Activated T-helper 1 cell treated with anti-CD3 and anti-CD28 coated beads, Interleukin-12 subunit alpha, Interleukin-12 subunit beta, Interleukin-2, Interleukin-4 antibody, amounts not matched to agents 30 ng/mL and 10 ng/mL and 1 ng/mL, durations not matched to agents 14 hours and 24 hours and 36 hours (primary cell): ENCODE measurements around the gene RIT1. TPM values are rescaled to one million over a fixed set of nuclear protein-coding genes. Genes with fewer than 3 reads are reported as not detected.
"Not testable (repeated sequence)": the region's sequence is repeated elsewhere in the genome, so short reads cannot be mapped to it uniquely, and the experiment has no call there.

Experiments
- DNase-seq: peaks from one replicate; pipeline ENCODE4 v3.0.0; 2021; ENCODE audit warnings: low spot score
- H3K27ac Mint-ChIP-seq: one replicate; pipeline ENCODE4 v1.8.0; 2021; ENCODE audit warnings: mild to moderate bottlenecking, mixed read lengths
- H3K27me3 Mint-ChIP-seq: one replicate; pipeline ENCODE4 v1.8.0; 2022; ENCODE audit warnings: mild to moderate bottlenecking, moderate library complexity, mixed read lengths; ENCODE audit not compliant: insufficient read depth
- H3K36me3 Mint-ChIP-seq: one replicate; pipeline ENCODE4 v1.8.0; 2021; ENCODE audit warnings: low read depth, mixed read lengths
- H3K4me1 Mint-ChIP-seq: one replicate; pipeline ENCODE4 v1.8.0; 2021; ENCODE audit warnings: low read depth, mixed read lengths
- H3K4me3 Mint-ChIP-seq: one replicate; pipeline ENCODE4 v1.8.0; 2021; ENCODE audit warnings: mild to moderate bottlenecking, moderate library complexity, mixed read lengths
- H3K9me3 Mint-ChIP-seq: one replicate; pipeline ENCODE4 v1.8.0; 2021; ENCODE audit warnings: mixed read lengths
- intact Hi-C: fragments of 100-400 bp; cut with micrococcal nuclease; formaldehyde crosslinking; loops from one replicate; pipeline ENCODE4 v1.15.1; 2024
- total RNA-seq: library from RNA; stranded (reverse); gene quantifications from 2 replicates; pipeline ENCODE4 v1.2.3, GENCODE V29; 2022

The RIT1 gene
- total RNA-seq, 1 donor from 2014 or later = 22.3 TPM

DNA sequence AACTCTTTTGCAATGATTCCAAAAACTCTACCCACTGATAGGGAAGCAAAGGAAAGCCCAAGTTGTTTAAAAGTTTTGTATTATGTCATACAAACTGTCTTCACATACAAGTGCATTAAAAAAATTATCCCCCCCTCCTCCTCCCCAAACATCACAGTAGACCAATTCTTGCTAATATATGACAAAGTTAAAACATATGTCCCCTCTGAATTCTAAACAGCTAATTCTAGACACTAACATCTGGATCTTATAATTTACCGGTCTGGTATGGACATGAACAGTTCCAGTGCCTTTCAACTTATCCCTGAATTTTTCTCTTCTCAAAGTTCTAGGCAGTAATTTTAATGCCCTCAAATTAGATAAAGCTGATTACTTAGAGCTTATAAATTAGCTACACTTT lies 13.4 kb downstream of the RIT1 start:
- Mint-ChIP-seq H3K4me1 (peaks cover 22% of the 10 kb centered on the region), H3K36me3 (peaks cover 25% of the 10 kb centered on the region), H3K27me3 (no peaks in the 10 kb centered on the region), H3K27ac (no peak overlapping the region), H3K4me3 (no peak overlapping the region), H3K9me3 (no peaks in the 10 kb centered on the region)
- DNase-seq = no peak
- intact Hi-C loops = no loop called here

DNA sequence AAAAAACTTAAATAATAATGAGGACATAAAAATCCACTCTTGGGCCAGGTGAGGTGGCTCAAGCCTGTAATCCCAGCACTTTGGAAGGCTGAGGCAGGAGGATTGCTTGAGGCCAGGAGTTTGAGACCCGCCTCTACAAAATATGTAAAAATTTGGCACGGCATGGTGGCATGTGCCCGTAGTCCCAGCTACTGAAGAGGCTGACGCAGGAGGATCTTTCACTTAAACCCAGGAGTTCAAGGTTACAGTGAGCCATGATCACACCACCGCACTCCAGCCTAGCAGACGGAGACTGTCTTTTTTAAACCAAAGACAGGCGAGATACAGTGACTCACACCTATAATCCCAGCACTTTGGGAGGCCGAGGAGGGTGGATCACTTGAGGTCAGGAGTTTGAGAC lies 14.7 kb downstream of the RIT1 start:
- H3K4me3 Mint-ChIP-seq, H3K27me3 Mint-ChIP-seq, H3K9me3 Mint-ChIP-seq, H3K27ac Mint-ChIP-seq, DNase-seq, intact Hi-C loops: not testable (repeated sequence)
- peaks cover 25% of the 10 kb centered on the region for H3K36me3 Mint-ChIP-seq
- peaks cover 23% of the 10 kb centered on the region for H3K4me1 Mint-ChIP-seq

DNA sequence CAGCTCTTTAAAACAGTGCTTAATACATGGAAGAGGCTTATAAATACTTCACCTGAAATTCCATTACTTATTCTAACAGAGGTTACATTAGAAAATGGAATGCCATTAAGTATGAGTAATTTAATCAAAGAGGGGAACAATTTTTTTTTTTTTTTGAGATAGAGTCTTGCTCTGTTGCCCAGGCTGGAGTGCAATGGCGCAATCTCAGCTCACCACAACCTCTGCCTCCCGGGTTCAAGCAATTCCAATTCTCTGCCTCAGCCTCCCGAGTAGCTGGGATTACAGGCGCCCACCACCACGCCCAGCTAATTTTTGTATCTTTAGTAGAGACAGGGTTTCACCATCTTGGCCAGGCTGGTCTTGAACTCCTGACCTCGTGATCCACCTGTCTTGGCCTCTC lies 15.5 kb downstream of the RIT1 start:
- intact Hi-C loops, H3K9me3 Mint-ChIP-seq, H3K4me3 Mint-ChIP-seq, H3K27ac Mint-ChIP-seq, H3K27me3 Mint-ChIP-seq, DNase-seq: not testable (repeated sequence)
- Mint-ChIP-seq H3K36me3 (peaks cover 25% of the 10 kb centered on the region), H3K4me1 (peaks cover 23% of the 10 kb centered on the region)

DNA sequence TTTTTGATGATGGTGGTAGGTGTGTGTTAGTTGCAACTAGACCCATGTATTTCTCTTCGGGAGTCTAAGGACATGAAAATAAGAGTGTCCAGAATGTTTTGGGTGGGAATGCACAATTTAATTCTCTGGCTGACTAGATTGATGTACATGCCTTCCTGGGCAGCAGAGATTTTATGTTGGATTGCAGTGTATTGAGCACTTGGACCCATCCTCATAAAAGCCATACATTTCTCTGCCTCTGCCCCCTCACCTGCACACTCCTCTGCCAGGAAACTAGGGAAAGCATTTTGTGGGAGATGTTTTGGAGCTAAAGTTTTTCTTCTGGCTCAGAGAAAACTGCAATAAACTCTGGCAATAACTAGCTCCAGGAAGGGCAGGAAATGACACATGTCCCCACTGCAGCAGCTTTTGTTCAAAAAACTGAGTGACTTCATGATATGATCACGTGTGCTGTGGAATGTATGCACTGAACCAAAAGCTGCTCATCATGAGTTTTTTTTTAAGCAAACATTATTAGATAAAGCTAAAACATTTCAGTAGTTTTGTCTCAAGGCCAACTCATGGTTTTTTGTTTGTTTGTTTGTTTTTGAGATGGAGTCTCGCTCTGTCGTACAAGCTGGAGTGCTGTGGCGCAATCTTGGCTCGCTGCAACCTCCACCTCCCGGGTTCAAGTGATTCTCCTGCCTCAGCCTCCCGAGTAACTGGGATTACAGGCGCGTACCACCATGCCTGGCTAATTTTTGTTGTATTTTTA lies 17.6 kb downstream of the RIT1 start:
- peak overlapping the region; percentile 50 for H3K27ac Mint-ChIP-seq
- H3K9me3 Mint-ChIP-seq = no peaks in the 10 kb centered on the region
- peaks cover 19% of the 10 kb centered on the region for H3K4me1 Mint-ChIP-seq
- DNase-seq = peak; percentile 17
- H3K36me3 Mint-ChIP-seq = peaks cover 7% of the 10 kb centered on the region
- no peaks in the 10 kb centered on the region for H3K27me3 Mint-ChIP-seq
- H3K4me3 Mint-ChIP-seq = no peak overlapping the region
- intact Hi-C loops = loop anchor here (1.0 kb wide), 1 partner anchor 36 kb away; the partner anchor contains the start of gene GON4L

DNA sequence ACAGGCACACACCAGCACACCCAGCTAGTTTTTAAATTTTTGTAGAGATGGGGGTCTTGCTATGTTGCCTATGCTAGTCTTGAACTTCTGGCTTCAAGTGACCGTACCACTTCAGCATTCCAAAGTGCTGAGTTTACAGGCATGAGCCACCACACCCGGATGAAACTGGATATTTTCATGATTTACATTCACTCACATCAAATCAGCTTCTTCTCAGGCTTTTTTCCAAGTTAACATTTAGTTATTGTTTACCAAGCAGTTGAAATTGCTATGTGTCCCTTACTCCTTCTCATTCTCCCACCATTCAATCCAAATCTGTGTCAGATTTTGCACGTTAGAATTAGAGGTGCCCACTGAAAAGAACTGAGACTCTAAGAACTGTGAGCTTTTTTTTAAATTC lies 18.4 kb downstream of the RIT1 start:
- no peak overlapping the region for H3K4me3 Mint-ChIP-seq
- H3K36me3 Mint-ChIP-seq = peaks cover 5% of the 10 kb centered on the region
- H3K4me1 Mint-ChIP-seq = peaks cover 16% of the 10 kb centered on the region
- intact Hi-C loops = loop anchor here (1.0 kb wide), 1 partner anchor 35 kb away; the partner anchor contains the start of gene GON4L
- H3K27ac Mint-ChIP-seq = peak overlapping the region; percentile 50
- no peaks in the 10 kb centered on the region for H3K27me3 Mint-ChIP-seq
- no peak for DNase-seq
- H3K9me3 Mint-ChIP-seq = no peaks in the 10 kb centered on the region

DNA sequence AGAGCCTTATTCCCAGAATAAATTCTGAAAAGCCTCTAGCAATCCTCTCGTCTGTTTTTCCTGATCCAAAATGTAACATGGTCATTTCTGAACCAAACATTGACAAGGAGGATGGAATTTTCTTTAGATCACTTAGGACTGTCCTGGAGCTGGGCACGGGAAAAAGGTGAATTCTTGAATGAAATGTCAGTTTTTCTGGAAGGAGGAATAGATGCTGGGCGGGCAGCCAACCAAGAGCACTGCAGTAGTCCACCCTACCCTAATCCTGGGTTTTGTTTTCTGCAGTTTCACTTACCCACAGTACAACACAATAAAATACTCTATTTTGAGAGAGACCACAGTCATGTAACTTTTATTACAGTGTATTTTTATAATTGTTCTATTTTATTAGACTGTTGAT lies 20.9 kb downstream of the RIT1 start:
- no peaks in the 10 kb centered on the region for H3K9me3 Mint-ChIP-seq
- peaks cover 12% of the 10 kb centered on the region for H3K4me1 Mint-ChIP-seq
- no peak overlapping the region for H3K27ac Mint-ChIP-seq
- no peak for DNase-seq
- intact Hi-C loops = no loop called here
- H3K36me3 Mint-ChIP-seq = no peaks in the 10 kb centered on the region
- H3K4me3 Mint-ChIP-seq = no peak overlapping the region
- no peaks in the 10 kb centered on the region for H3K27me3 Mint-ChIP-seq

DNA sequence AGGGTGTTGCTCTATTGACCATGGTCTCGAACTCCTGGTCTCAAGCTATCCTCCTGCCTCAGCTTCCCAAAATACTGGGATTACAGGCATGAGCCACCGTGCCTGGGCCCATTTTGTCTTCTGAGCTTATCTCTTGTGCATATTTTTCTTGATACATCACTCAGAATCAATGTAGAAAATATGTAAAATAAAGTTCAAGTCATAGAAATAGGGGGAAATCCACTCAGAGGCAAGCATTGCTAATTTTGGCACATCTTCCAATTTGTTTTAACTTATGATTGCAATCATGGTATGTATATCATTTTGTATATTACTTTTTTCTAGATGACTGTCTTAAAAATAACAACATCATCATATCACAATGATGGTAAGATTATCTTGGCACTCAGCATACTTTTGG lies 21.6 kb downstream of the RIT1 start:
- Mint-ChIP-seq H3K4me1 (peaks cover 12% of the 10 kb centered on the region), H3K27me3 (no peaks in the 10 kb centered on the region)
- DNase-seq = no peak

DNA sequence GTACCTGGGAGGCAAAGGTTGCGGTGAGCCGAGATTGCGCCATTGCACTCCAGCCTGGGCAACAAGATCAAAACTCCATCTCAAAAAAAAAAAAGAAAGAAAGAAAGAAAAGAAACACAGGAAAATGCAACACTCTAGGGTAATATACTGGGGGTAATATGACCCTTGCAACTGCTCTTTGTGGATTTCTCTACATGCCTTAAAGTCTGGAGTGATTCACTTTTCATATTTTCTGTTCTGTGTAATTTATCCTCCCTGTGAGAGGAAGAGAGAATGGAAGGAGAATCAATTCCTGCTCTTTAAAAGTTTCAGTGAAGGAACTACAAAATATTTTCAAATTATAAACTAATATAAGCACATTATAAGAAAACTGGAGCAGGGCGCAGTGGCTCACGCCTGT lies 22.7 kb downstream of the RIT1 start:
- Mint-ChIP-seq H3K4me3 (no peak overlapping the region), H3K27ac (no peak overlapping the region), H3K9me3 (no peaks in the 10 kb centered on the region), H3K36me3 (peaks cover 2% of the 10 kb centered on the region), H3K4me1 (peaks cover 9% of the 10 kb centered on the region), H3K27me3 (no peaks in the 10 kb centered on the region)
- DNase-seq = no peak
- intact Hi-C loops = no loop called here

More for the DNA sequence above, 21.6 kb downstream of the RIT1 start:
- Mint-ChIP-seq H3K27ac (no peak overlapping the region), H3K9me3 (no peaks in the 10 kb centered on the region), H3K36me3 (no peaks in the 10 kb centered on the region), H3K4me3 (no peak overlapping the region)
- intact Hi-C loops = no loop called here

DNA sequence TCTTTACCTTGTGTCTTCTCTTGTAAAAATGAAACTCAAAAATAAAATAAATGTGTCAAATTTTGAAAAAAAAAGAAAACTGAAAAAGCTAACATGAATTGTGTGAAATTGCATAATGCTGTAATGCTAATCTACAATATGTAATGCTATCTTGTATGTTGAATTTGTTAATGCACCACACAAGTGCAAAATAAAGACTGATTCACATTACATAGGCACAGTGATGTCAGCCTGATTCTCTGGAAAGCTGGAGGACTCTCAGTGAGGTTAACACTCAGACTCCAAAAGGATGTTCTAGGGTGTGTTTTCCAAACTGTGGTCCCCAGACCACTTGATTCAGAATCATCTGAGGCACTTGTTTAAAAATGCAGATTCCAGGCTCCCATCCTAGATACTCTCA lies 26.2 kb downstream of the RIT1 start:
- Mint-ChIP-seq H3K27me3 (no peaks in the 10 kb centered on the region), H3K4me1 (no peaks in the 10 kb centered on the region), H3K4me3 (no peak overlapping the region), H3K27ac (no peak overlapping the region), H3K36me3 (peaks cover 13% of the 10 kb centered on the region), H3K9me3 (no peaks in the 10 kb centered on the region)
- DNase-seq = no peak
- intact Hi-C loops = no loop called here

DNA sequence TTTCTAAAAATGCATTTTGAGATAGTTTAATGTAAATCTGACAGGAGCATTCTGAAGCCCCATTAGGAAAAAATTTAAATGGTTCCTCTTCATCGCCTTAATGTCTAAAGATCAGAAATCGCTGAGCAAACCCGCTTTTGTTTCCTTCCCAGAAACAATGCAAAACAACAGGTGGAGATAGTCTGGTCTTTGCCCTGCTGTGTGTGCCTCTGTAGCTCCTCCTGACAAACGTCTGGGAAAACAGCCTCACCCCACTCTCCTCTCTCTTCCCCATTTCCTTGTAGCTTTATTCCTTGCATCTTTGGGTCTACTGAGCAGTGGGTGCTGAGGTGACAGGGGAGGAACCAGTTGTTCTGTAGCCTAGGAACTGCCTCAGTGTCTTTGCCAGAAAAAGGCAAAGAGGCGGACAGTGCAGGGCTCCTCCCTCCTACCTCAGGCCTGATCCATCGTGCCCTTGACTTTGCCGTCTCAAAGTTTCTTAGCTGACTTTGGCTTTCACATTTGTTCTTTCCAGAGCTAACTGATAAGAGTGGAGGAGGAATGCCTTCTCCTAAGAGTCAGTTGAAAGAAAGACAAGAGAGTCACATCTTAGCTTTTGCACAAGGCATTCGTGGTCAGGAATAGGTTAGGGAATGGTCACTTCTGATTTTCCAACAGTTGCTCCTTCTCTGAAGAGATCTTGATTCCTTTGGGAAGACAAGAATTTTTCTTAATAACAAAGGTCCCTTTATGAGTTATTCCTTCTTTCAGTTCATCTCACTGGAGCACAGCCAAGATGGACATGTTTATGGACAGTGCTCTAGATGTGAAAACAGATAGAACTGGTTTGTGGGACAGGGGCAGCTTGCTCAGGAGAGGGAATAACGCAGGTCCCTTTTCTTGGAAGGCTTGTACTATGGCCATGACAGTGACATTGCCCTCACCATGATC lies 26.9 kb downstream of the RIT1 start:
- Mint-ChIP-seq H3K9me3 (no peaks in the 10 kb centered on the region), H3K27ac (no peak overlapping the region), H3K36me3 (peaks cover 17% of the 10 kb centered on the region), H3K27me3 (no peaks in the 10 kb centered on the region), H3K4me1 (no peaks in the 10 kb centered on the region), H3K4me3 (no peak overlapping the region)
- DNase-seq = no peak
- intact Hi-C loops = no loop called here

DNA sequence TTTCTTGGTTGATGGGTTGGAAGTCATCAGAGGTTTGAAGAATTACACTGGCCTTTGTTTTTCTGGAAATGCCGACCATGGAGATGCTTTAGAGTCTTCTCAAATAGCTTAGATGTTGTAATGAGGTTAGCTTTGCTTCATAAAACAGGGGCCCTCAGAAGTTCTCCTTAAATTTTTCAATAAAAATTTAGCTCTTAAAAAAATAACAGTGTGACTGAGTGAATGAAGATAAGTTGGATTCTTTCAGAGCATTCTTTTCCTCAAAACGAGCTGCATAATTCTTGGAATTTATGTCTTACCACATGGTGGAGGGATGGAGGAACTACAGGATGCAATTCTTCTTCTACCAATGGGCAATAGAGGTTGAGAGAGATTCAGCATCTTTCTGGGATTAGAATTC lies 28.4 kb downstream of the RIT1 start:
- no peak overlapping the region for H3K27ac Mint-ChIP-seq
- H3K27me3 Mint-ChIP-seq = no peaks in the 10 kb centered on the region
- H3K36me3 Mint-ChIP-seq = peaks cover 17% of the 10 kb centered on the region
- no peak for DNase-seq
- H3K9me3 Mint-ChIP-seq = no peaks in the 10 kb centered on the region
- H3K4me3 Mint-ChIP-seq = no peak overlapping the region
- H3K4me1 Mint-ChIP-seq = no peaks in the 10 kb centered on the region
- intact Hi-C loops = no loop called here

DNA sequence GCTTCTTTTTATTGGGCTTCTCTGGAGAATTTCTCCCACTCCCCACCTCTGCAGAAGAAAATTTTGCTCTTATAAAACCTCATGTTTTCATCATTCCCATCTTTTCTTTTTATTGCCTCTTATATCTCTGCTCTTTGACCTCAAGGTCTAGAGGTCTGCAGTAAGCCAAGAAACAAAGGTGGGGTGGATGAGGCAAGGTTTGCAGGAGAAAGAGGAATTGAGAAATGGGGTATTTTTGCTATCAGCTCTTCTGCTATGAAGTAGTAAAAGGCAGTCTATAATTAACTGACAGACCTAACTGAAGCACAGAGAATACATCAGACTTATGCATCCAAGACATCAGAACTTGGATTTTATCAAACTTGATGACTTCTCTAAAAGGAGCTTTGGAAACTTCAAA lies 28.9 kb downstream of the RIT1 start:
- DNase-seq = no peak
- Mint-ChIP-seq H3K27ac (no peak overlapping the region), H3K27me3 (no peaks in the 10 kb centered on the region), H3K4me3 (no peak overlapping the region), H3K9me3 (no peaks in the 10 kb centered on the region), H3K4me1 (no peaks in the 10 kb centered on the region), H3K36me3 (peaks cover 17% of the 10 kb centered on the region)
- intact Hi-C loops = no loop called here

DNA sequence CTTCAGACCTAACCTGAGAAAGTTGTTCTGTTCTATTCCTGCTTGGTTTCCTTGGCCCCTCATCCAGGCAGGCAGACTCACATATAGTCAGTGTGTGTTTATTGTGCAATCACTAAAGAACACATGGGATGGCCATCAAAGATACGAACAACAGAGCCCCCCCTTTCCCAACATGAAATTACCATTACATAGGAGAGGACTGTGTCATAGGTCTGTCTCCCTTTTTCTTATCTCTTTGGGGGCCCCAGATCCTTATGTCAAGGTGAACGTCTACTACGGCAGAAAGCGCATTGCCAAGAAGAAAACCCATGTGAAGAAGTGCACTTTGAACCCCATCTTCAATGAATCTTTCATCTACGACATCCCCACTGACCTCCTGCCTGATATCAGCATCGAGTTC lies 30.2 kb downstream of the RIT1 start:
- intact Hi-C loops = no loop called here
- Mint-ChIP-seq H3K27me3 (no peaks in the 10 kb centered on the region), H3K36me3 (peaks cover 17% of the 10 kb centered on the region), H3K4me1 (no peaks in the 10 kb centered on the region), H3K9me3 (no peaks in the 10 kb centered on the region), H3K4me3 (no peak overlapping the region), H3K27ac (no peak overlapping the region)
- DNase-seq = no peak
